AG20443 (cell line): ENCODE results near the gene GFI1B.
"Not testable (repeated sequence)": the region's sequence is repeated elsewhere in the genome, so short reads cannot be mapped to it uniquely, and the experiment has no call there.

Experiments
- DNase-seq: peaks from one replicate; pipeline ENCODE4 v3.0.0; 2012; ENCODE audit warnings: low spot score, mixed read lengths

The GFI1B gene

GRCh38 chr9:133014696-133015095 lies 36.2 kb downstream of the GFI1B start:
- no peak for DNase-seq

DNA sequence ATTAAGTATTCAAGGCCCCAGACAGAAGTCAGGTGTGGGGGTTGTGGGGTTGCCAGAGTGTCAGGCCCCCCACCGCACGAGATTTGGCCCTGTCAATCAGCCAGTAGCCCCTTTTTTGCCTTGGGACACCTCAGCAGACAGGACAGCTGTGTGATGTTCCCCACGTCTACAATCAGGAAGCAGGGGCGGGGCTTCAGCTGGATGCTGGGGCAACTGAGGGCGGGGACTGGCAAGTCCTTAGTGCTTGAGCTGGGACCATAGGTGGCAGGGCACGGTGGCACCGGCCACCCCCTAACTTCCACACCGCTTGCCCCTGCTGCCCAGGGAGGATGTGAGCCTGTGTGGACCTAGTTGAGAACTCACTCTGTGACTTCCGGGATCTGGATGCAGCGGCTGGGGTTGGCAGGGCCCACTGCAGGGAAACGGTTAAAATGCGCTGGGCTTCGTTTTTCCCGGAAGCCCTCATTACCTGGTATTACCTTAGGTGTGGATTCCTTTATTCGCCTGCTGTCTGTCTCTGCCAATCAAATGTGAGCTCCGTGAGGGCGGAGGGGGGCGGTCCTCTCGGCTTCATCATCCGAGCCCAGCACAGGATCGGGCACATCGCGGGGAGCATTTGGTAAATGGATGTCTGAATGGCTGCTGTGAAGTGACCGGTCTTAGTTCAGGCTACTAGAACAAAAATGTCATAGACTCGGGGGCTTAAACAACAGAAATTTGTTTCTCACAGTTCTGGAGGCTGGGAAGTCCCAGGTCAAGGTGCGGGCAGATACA lies 44.8 kb downstream of the GFI1B start:
- DNase-seq, result no peak

- DNase-seq, result no peak
These were observed 47.9 kb downstream of the GFI1B start for GRCh38 chr9:133026426-133026825.

DNA sequence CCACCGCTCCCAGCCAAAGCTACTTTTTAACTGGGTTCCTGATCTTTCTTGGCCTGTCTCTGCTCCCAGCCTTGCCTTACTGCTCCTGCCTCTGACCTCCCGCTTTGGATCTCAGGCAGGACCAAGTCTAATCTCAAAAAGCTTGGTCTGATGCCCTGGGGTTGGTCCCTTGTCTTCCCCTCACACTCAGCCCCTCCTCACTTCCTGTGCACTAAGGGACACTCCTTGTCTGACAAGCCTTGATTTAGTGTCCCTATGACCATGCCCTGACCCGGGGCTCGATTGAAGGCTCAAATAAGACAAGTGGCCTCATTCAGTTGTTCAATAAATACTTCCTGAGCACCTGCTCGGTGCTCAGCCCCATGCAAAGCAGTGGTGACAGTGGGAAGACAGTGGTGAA lies 48.6 kb downstream of the GFI1B start:
- no peak for DNase-seq

GRCh38 chr9:133028221-133028620 lies 49.7 kb downstream of the GFI1B start:
- no peak for DNase-seq

DNA sequence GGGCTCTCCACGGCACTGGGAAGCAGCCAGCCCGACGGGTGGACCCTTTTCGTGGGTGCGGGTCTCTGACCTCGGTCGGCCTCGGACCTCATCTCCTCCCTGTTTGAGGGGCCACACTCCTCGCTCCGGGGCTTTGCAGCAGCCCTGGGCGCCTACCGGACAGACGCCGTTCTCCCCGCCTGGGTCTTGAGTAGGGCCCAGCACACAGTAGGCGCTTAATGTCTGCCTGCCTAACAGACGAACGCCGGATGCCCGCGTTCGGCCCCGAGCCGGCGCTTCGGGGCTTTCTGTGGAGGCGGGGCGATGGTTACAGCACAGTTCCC lies 51.5 kb downstream of the GFI1B start:
- DNase-seq, result no peak

DNA sequence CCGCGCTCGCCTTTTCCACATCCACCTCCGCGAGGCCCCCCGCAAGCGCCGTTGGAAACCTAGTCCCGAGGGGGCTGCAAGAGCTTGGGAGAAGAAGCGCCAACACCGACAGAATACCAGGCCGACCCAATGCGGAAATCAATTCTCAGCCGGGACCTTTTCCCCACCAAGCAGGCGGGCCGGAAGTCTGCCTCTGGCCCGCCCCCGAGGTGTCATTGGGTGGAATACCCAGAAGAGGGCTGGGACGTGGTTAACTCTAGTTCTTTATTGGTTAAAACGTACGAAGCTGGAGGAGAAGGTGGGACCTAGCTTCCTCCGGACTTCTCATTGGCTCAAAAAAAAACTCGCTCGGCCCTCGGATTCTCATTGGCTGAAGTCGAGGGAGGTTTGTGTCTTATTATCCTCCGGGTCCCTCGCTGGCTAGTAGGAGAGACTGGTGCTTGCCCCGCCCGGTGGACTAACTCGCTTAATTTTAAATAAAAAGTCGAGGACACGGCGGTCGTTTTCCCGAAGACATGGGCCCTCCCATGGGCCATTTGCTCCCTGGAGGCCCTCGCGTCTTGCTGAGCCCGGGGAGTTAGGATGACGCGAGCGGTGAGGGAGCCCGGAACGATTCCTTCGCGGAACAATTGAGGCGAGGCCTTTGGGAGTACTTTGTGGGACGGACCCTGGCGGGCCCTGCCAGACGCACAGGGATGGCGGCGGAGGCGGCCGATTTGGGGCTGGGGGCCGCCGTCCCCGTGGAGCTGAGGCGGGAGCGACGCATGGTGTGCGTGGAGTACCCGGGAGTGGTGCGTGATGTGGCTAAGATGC lies 52.0 kb downstream of the GFI1B start, which contains the start of gene GTF3C5:
GTF3C5 (plus strand) TSS at position 681 of the 813 bp plus-strand sequence; CDS start at position 696, 15 bp downstream.
- peak; percentile 98 for DNase-seq

- DNase-seq, result no peak
These were observed 52.6 kb downstream of the GFI1B start for GRCh38 chr9:133031130-133031422.

DNA sequence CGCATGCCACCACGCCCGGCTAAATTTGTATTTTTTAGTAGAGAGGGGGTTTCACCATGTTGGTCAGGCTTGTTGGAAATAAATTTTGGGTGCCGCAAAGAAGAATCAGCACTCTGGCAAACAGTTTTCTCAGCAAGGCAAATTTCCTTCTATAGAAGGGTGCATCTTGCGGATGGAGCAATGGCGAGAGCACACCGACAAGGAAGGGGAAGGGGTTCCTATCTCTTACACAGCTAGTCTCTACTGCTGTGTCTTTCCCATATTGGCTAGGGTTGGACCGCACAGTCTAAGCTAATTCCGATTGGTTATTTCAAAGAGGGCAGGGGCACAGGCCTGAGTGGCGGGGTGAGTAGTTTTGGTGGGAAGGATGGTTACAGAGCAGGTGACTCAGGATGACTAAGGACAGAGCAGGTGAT lies 53.0 kb downstream of the GFI1B start:
- no peak for DNase-seq

DNA sequence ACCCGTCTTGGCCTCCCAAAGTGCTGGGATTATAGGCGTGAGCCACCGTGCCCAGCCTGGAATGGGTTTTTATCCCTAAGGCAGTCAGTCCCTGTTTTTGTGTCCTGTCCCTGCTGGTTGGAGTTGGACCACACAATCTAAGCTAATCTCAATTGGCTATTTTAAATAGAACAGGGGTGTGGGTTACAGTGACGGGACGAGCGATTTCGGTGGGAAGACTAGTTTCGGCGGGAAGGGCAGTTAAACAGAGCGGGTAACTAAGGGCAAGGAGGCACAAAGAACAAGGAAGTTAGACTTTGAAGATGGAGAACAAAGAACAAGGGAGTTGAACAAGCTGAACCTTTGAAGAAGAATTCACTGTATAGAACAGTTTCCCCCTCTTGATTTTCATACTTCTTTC lies 53.7 kb downstream of the GFI1B start:
- no peak for DNase-seq

GRCh38 chr9:133035669-133036068 lies 57.2 kb downstream of the GFI1B start:
- no peak for DNase-seq

- DNase-seq, result no peak
These were observed 59.5 kb downstream of the GFI1B start for GRCh38 chr9:133037775-133038515.

DNA sequence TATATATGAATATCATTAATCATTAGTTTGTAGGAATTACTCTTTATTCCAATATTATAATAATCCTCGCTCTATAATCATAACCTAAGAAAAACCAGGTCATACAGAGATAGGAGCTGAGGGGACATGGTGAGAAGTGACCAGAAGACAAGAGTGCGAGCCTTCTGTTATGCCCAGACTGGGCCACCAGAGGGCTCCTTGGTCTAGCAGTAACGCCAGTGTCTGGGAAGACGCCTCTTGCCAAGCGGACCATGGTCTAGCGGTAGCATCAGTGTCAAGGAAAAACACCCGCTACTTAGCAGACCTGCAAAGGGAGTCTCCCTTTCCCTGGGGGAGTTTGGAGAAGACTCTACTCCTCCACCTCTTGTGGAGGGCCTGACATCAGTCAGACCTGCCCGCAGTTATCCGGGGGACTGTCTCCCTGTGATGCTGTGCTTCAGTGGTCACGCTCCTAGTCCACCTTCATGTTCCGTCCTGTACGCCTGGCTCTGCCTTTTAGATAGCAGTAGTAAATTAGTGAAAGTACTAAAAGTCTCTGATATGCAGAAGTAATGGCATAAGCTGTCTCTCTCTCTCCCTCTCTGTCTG lies 62.5 kb downstream of the GFI1B start:
- not testable (repeated sequence) for DNase-seq
